ENCODE measurements around the gene EVC2.

EVC2 gene

DNA sequence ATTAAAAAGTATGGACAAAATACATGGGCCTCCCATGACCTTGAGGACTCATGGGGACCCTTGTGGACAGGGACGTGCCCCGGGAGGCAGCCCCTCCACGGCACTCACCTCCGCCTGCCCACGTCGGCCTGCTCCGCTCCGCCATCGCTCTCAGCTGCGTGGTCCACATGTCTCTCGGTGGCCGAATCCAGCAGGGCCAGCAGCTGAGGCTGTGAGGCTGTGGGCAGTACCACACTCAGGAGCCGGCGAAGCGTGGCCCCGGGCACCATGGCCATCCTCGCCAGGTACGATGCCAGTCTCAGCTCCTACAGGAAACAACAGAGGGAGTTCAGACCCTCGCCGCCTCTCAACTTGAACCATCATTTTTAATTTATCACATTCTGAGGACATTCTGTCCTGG lies 140.0 kb downstream of the EVC2 start:
- no peak for DNase-seq (ENCODE audit: low read depth in 2 of 2)

DNA sequence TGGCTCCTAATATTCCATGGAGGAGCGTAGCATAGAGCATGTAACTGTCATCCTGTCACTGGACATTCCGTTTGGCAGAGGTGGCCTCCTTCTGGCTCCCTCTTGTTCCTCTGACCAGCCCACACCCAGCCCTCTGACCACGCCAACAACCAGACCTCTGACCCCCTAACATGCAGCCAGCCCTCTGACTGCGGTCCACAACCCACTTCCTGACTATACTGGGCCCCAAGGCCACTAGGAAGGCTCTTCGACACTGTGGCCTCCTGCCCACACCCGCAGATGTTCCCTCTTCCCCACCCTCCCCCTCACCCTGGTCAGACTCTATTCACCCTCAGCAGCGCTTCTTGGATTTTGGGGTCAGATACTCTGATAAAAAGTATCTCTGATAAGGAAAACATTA lies 141.4 kb downstream of the EVC2 start:
- DNase-seq (ENCODE audit: low read depth in 2 of 2), result no peak

DNA sequence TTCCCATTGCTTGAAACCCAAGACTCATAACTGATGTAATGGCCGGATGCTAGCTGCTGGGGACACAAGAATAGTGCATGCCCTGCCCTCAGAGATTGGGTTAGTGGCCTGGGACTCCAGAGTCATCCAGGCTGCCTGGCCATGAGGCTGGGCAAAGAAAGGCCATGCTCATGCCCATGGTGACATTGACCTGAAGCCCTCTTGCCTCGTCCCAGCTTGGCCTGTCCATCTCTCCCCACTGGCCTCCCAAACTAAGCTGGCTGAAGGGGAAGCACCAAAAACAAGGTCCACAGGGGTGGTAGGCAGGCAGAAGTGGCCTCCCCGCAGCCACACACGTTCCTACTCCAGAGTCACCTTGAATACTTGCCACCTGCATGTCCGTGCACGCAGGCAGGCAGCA lies 141.8 kb downstream of the EVC2 start:
- DNase-seq (ENCODE audit: low read depth in 2 of 2), result no peak

DNA sequence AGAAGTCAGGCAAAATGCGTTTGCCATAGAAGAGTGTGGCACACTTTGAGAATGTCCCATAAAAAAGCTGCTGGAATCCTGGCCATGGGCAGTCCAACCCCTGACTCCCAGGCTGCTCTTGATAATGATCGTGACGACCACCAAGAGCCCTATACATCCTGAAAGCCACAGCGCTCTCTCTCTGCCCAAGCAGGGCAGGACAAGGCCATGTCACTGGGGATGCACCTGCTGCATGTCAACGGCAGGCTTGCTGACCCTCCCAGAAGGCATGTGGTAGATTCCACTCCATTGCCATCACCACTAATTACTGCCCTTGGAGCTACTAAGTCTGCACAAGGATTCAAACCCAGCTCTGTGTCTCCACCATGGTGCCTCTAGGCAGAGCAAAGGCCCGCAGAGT lies 144.5 kb downstream of the EVC2 start:
- DNase-seq (ENCODE audit: low read depth in 2 of 2), result no peak

DNA sequence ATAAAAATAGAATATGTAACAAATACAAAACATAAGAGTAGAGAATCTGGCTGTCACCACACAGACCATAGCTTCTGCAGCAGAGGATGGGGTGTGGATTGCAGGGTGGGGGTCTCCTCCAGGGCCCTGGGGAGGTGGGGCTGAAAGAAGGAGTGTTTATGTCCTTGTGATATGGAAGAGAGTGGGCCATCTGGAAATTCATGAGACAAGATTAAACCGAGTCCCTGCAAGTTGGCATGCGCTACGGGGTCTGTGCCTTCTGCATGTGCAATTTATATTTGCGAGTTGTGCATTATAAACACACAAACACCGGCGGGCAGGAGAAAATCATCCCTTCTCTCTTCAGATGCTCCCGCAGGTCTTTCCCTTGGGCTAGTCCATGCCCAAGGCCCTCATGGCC lies 145.9 kb downstream of the EVC2 start:
- DNase-seq (ENCODE audit: low read depth in 2 of 2), result no peak

DNA sequence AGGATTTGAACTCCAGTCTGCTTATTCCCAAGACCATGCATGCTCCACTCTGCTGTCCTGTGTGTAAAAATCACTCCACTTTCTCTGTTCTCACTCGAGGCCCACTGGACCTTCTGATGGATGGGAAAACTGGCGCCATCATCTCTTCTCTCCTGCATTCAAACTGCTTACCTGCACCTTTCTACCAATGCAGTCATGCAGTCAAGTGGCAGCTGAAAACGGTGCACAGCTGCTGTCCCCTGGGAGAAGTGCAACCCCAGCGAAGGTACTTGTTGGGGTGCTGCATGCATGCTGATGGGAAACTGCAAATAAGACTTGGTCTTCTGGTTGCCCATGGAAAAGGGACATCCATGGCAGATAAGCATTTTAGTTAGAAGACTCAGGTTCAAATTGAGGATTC lies 147.1 kb downstream of the EVC2 start:
- no peak for DNase-seq (ENCODE audit: low read depth in 2 of 2)

DNA sequence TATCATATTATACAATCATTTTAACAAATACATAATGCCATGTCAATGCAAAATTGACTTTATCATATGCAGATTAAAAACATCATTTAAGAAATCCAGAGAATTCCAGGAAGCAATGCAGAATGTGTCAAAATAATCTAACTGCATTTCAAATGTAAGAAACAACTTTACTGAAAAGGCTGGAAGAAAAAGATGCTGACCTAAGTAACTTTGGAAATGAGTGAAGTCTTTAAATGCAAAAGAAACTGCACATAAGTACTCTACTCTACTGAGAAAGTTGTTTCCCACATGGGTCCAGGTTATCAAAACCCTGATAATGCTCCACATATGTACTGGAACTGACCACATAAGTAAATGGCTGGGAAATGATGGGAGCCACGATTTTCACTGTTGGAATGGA lies 149.9 kb downstream of the EVC2 start:
- no peak for DNase-seq (ENCODE audit: low read depth in 2 of 2)

DNA sequence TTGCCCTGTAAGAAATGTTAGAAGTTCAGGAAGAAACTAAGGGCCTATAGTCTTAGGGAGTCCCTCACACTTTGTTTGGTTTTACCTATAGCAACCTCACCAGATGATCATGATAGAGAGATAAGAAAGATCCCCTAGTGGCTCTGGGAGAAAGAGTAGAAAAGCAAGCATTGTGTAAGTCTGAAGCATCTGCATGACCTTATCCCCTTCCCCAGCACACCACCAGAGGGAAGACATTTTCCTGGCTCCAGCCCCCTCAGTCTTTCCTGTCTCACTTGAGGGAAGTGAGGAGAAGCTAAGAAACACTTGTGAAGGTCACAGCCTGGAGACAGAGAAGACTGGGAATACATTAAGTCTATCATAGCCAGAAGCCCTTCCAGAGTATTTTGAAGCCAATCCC lies 154.0 kb downstream of the EVC2 start:
- no peak for DNase-seq (ENCODE audit: low read depth in 2 of 2)

DNA sequence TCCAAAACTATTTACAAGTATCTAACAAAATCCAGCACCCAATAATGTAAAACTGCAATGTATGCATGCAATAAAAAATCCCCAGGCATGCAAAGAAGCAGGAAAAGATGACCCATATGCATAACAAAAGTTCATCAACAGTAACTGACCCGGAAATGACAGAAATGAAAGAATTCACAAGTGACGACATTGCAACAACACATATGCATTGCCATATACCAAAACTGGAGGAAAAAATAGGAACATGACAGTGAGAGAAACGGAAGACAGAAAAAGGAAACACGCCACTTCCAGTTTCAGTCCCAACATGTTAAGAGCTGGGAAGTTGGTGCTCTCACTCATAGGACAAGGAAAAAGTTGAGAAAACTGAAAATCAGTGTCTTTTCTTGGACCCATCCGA lies 154.6 kb downstream of the EVC2 start:
- DNase-seq (ENCODE audit: low read depth in 2 of 2), result no peak

DNA sequence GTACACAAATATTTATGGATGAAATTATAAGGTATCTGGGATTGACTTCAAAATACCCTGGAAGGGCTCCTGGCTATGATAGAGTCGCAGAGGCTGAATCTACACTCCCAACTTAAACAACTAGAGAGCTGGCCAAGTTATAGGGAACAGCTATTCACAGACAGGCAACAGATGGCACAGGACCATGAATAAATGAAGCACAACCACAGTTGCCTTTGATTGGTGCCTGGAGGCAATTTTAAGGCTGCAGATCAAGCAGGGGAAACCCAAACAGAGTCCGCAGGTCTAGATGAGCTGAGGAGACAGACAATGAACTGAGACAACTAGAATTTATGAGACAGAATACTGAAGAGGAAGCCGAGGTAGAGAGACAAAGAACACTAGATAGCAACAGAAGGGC lies 155.9 kb downstream of the EVC2 start:
- no peak for DNase-seq (ENCODE audit: low read depth in 2 of 2)

DNA sequence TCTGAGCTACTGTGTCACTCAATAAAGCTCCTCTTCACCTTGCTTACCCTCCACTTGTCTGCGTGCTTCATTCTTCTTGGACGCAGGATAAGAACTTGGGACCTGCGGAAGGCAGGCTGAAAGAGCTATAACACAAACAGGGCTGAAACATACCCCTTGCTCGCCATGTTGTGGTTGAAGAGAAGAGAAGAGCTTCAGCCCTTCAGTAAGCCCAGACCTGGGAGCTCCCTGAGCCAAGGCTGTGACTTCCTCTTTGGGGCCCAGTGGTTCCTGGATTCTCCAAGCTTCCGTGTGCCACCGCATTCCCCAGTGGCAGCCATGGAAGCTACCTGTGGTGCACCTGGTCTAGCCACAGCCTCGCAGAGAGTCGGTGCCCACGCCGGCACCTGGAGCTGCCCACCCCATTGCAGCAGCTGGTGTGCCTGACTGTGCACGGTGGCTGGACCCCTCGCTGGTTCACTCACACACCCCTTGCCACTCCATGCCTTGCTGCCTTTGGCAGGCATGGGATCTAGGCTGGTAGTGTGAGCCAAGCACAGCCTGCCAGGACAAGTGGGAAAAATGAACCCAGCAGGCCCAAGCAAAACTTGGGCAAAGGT lies 160.6 kb downstream of the EVC2 start:
- no peak for DNase-seq (ENCODE audit: low read depth in 2 of 2)

DNA sequence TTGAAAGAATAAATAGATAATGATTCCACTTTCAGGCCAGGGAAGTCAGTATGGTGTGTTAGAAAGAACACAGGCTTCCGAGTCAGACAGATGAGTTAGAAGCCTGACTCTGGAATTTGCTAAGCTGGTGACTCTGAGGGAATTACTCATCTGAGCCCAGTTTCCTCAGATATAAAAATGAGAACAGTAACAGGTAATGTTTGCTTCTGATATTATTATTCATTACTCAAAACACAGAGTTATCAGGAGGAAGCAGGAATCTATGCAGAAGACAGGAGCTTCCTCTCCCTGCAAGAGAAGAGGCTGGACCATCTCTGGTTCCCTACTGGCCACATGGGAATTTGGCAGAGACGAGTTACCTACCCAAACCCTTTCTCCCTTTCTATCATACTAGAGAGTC lies 163.1 kb downstream of the EVC2 start:
- DNase-seq (ENCODE audit: low read depth in 2 of 2), result no peak

DNA sequence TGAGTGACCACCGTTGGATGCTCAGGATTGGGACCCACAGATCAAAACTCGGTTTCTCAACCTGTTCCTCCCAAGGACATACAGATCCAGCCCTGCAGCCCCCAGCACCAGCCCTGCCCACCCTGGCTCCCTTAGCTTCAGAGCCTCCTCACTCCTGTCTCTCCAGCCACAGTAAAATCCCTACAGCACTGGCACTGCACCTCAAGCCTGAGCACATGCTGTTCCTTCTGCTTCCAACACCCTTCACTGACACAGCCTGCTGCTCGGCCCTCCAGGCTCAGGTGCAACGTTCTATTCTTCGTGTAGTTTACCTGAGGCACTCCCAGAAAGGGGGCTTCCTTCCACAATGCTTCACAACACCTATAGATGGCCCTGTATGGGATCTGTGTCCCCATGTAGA lies 163.6 kb downstream of the EVC2 start:
- DNase-seq (ENCODE audit: low read depth in 2 of 2), result no peak

DNA sequence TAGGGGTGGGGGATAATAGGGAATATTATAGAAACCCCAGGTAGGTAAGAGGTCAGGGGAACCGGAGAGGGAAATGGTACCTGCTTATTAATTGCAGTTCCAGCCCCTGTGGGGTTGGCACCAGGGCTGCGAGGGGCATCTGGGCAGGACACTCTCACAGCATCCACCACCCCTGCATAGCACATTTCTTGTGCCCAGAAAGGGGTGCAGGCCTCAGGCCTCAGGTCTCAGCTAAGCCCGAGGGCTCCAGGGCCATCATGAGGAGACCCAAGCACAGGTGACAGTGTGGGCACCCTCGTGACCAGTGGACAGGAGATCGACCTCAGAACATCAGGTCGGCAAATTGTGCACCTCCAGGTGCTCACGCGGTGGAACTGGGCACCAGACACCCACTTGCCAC lies 164.7 kb downstream of the EVC2 start:
- no peak for DNase-seq (ENCODE audit: low read depth in 2 of 2)

DNA sequence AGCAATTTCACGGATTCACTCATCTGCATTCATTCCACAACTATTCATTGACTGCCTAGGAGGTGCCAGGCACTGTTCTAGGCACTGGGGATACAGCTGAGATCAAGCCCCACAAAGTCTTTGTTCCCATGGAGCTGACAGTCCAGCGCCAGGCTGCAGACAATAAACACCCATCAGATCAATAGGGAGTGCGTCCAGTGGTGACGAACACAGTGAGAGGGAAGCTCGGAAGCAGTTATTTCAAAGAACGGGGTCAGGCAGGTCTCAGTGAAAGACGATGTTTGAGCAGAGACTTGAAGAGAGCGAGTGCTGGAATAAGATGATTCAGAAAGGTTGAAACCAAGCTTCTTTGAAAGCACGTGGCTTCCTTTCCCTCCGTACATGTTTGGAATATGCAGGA lies 167.2 kb downstream of the EVC2 start:
- no peak for DNase-seq (ENCODE audit: low read depth in 2 of 2)

DNA sequence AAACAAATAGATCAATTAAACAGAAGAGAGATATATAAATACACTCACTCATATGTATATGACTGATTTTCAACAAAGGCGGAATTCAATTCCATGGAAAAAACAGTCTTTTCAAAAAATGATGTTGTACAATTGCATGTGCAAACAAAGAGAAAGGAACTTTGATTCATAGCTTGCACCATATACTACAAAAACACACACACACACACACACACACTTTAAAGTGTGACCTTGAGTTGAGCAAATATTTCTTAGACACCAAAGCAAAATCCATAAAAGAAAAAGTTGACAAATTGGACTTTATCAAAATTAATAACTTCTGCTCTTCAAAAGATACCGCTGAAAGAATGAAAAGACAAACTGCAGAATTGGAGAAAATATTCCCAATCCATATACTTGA lies 168.8 kb downstream of the EVC2 start:
- DNase-seq (ENCODE audit: low read depth in 2 of 2), result no peak

DNA sequence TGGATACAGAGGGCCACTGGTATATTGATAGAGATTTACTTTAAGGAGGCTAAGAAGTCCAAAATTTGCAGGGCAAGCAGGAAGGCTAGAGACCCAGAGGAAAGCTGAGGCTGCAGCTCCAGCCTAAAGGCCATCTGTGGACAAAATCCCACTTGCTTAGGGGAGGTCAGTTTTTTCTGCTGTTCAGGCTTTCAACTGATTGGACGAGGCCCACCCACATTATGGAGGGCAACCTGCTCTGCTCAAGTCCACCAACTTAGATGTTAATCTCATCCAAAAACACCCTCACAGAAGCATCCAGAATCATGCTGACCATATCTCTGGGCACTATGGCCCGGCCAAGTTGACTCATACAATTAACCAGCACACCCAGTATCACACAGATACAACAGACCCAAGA lies 176.3 kb downstream of the EVC2 start:
- DNase-seq (ENCODE audit: low read depth in 2 of 2), result no peak

DNA sequence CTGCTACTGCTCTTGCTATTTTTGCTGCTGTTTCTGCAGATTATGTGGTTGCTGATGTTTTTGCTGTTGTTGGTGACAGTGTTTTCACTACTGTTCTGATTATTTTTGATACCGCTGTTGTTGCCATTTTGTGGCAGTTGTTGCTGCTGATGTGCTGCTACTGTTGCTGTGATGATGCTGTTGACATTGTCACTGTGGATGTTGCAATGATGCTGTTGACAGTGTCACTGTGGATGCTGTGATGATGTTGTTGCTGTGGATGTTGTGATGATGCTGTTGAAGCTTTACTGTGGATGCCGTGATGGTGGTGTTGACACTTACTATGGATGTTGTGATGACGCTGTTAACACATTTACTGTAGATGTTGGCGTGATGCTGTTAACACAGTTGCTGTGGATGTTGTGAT lies 180.3 kb downstream of the EVC2 start:
- no peak for DNase-seq (ENCODE audit: low read depth in 2 of 2)

DNA sequence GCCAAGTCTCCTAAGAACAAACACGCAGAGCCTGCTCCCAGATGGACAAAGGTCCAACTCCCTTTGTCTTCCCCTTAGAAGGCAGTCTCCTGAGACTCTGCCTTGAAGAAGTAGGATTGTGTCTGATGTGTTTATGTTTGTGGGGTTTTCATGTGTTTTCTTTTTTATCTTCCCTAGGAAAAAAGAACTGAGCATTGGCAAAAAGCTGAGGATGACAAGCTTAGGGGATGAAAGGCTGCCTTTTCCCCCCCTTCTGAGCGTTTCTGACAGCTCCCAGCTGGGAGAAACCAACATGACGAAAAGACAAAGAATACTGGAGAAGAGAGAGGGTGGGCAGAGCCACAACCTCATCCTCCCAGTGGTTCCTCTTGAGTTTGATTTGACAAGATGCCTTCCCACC lies 181.1 kb downstream of the EVC2 start:
- DNase-seq (ENCODE audit: low read depth in 2 of 2), result no peak

DNA sequence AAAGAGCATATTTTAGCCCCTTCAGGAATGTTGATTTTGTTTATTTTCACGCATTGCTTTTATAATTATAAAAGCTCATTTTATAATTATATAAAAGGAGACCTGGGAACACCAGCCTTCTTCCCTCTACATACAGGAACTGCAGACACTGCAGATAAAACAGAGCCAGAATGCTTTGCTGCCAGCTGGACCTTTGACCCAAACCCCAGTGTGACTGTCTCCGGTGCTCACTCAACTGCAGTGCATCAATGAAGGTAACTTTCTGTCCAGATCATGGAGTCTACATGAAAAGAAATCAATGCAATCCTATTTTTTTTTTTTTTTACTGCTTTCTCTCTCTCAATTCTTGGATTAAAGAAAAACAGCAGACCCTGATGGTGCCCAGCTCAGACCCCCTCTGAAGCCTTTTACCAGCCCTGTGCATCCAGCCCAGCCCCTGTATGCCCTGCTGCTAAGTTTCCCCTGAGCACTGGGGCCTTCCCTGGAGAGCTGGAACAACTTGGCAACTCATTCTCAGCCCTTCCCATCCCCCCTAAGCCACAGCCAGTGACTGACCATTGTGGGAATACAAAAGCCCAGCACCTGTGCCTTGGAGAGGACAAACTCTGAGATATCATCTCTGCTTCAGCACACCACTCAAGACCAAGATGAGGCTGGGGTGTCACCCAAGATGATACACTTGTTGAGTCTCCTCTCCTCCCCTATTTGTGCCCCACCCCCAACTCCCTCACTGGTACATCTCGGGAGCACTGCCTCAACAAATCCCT lies 182.1 kb downstream of the EVC2 start:
- no peak for DNase-seq (ENCODE audit: low read depth in 2 of 2)

DNA sequence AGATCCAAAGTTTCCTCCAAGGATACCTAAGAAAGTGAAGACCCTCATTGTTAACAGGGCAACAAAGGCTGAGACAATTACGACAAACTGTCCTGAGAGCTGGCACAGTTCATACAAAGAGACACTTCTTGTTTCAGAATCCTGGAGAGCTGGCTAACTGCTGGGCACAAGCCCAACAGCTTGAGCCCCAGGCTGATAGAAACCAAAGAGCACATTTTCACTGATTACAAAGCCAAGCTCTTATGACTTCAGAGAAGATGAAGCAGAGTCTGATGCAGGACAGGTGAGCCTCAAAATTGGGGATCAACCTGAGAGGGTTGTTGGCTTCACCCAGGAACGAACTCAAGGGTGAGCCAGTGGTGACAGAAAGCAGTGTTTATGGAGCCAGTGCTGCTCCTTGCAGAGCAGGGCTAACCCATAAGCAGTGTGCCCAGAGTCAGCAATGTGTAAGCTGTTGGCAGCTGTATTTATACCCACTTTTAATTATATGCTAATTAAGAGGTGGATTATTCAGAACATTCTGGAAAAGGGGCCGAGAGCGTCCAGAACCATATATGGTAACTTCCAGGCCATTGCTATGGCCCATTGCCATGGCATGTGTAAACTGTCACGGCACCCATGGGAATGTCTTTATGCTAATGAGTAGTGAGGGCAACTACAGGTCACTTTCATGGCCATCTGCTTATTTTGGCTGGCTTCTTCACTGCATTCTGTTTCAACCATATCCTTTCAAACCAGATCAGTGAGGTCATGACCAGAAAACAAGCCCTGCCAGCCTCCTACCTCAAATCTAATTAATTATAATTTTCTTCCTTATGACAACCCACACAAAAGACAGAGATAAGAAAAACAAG lies 183.7 kb downstream of the EVC2 start:
- no peak for DNase-seq (ENCODE audit: low read depth in 2 of 2)

DNA sequence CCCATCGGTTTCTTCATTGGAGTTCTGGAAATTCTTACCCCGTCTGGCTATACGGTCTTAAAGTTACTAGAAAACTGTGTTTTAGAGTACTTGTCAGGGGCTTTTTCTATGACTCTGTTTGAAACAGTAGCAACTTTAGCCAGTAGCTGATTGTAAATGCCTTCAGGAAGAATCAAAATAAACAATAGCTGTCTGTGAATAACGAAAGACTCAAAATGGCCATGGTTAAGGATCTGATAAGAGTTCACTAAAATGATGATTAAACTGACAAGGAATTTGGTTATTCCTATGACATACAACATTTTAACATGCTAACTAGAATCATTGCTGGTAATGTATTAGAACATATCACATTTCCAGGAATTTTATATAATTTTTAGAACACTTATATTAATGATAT lies 191.0 kb downstream of the EVC2 start:
- DNase-seq (ENCODE audit: low read depth in 2 of 2), result no peak

DNA sequence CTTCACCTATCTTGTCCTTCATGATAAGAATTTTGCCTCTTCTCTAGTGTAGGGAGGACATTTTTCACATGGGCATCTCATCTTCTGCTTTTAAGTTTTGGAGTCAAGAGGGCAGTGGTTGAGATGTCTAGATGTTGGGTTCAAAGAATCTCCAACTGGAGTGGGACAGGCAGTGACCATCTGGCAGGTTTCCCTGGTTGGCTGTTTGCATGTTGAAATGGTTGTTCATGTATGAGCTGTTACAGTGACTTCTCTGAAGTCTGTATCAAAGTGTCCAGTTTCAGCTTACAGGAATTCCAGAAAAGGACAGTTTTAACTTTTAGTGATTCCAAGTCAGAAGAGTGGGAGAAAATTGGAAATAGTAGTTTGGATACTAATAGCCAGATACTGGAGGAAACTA lies 192.7 kb downstream of the EVC2 start:
- no peak for DNase-seq (ENCODE audit: low read depth in 2 of 2)
